H1 (cell line): ENCODE data around the gene ATP6V0E2. TPM values are rescaled to one million over a fixed set of nuclear protein-coding genes. Genes with fewer than 3 reads are reported as not detected.

ENCODE experiments used
- BACH1 ChIP-seq: IDR thresholded peaks from 2 replicates; pipeline ENCODE4 v1.6.1; 2012; ENCODE audit warnings: low read length, improper control_type of control experiment
- CEBPB ChIP-seq: IDR thresholded peaks from 2 replicates; pipeline ENCODE4 v1.6.1; 2012; ENCODE audit warnings: low read depth, low read length
- CTBP2 ChIP-seq: IDR thresholded peaks from 2 replicates; pipeline ENCODE4 v1.7.0; 2011; ENCODE audit warnings: borderline replicate concordance, mild to moderate bottlenecking, moderate library complexity, mixed read lengths, low read length; ENCODE audit not compliant: insufficient read depth, insufficient read length
- EP300 ChIP-seq, 2 experiments: IDR thresholded peaks; 1 replicate in 1 of 2; 2 replicates in 1 of 2; pipeline ENCODE4 v1.6.1; 2011 to 2012; ENCODE audit warnings: low read depth in 2 of 2, low read length in 2 of 2, mild to moderate bottlenecking in 2 of 2, borderline replicate concordance in 1 of 2, inconsistent platforms in 1 of 2, moderate library complexity in 1 of 2
- FOSL1 ChIP-seq: IDR thresholded peaks from 2 replicates; pipeline ENCODE4 v1.6.1; 2011; ENCODE audit warnings: mild to moderate bottlenecking, low read depth, low read length, moderate library complexity; ENCODE audit not compliant: insufficient read depth
- JUN ChIP-seq: IDR thresholded peaks from 2 replicates; pipeline ENCODE4 v1.6.1; 2011; ENCODE audit warnings: low read depth, mild to moderate bottlenecking, improper control_type of control experiment, low read length
- KDM5A ChIP-seq: fragments of 200-600 bp; IDR thresholded peaks from 2 replicates; pipeline ENCODE4 v1.7.1; 2012; ENCODE audit warnings: mild to moderate bottlenecking, low read length, inconsistent platforms, mixed read lengths
- POLR2A ChIP-seq, 2 experiments: IDR thresholded peaks; 1 replicate in 1 of 2; 2 replicates in 1 of 2; pipeline ENCODE4 v1.6.1; 2011; ENCODE audit warnings: low read depth in 2 of 2, low read length in 2 of 2, mild to moderate bottlenecking in 2 of 2; ENCODE audit errors: control extremely low read depth in 1 of 2
- RAD21 ChIP-seq, 2 experiments: IDR thresholded peaks in 1 of 2; conservative IDR thresholded peaks in 1 of 2; 2 replicates each; pipeline ENCODE4 v1.6.1; 2011; ENCODE audit warnings: low read depth in 2 of 2, low read length in 2 of 2, improper control_type of control experiment in 1 of 2, inconsistent platforms in 1 of 2, mild to moderate bottlenecking in 1 of 2, moderate library complexity in 1 of 2
- RNF2 ChIP-seq: fragments of 200-900, 300-1000 bp; sonication (generic); IDR thresholded peaks from 2 replicates; pipeline ENCODE4 v1.7.1; 2016; ENCODE audit warnings: borderline replicate concordance, low read depth, mild to moderate bottlenecking, antibody characterized with exemption, low read length; ENCODE audit not compliant: poor library complexity, severe bottlenecking; ENCODE audit errors: missing control alignments
- SAP30 ChIP-seq: fragments of 300-600 bp; sonication (generic); IDR thresholded peaks from 2 replicates; pipeline ENCODE4 v1.7.1; 2012; ENCODE audit warnings: low read length, moderate library complexity, mild to moderate bottlenecking, inconsistent platforms; ENCODE audit not compliant: insufficient read depth, insufficient replicate concordance
- SIRT6 ChIP-seq: IDR thresholded peaks from one replicate; pipeline ENCODE4 v1.7.1; 2012; ENCODE audit warnings: low read length, inconsistent platforms
- SIX5 ChIP-seq: IDR thresholded peaks from 2 replicates; pipeline ENCODE4 v1.6.1; 2011; ENCODE audit warnings: mild to moderate bottlenecking, low read depth, low read length
- SRF ChIP-seq: IDR thresholded peaks from 2 replicates; pipeline ENCODE4 v1.6.1; 2011; ENCODE audit warnings: mild to moderate bottlenecking, low read depth, low read length, moderate library complexity
- TAF1 ChIP-seq: IDR thresholded peaks from 2 replicates; pipeline ENCODE4 v1.6.1; 2011; ENCODE audit warnings: mild to moderate bottlenecking, low read depth, low read length
- TAF7 ChIP-seq: optimal IDR thresholded peaks from 2 replicates; pipeline ENCODE3; 2011; ENCODE audit warnings: low read depth, mild to moderate bottlenecking, inconsistent platforms, low read length, moderate library complexity, borderline replicate concordance
- TCF12 ChIP-seq: IDR thresholded peaks from 2 replicates; pipeline ENCODE4 v1.6.1; 2011; ENCODE audit warnings: low read depth, mild to moderate bottlenecking, low read length
- USF2 ChIP-seq: IDR thresholded peaks from 2 replicates; pipeline ENCODE4 v1.6.1; 2011; ENCODE audit warnings: low read length, improper control_type of control experiment
- YY1 ChIP-seq: IDR thresholded peaks from 2 replicates; pipeline ENCODE4 v1.6.1; 2011; ENCODE audit warnings: low read depth, mild to moderate bottlenecking, low read length
- ZNF274 ChIP-seq: IDR thresholded peaks from 2 replicates; pipeline ENCODE4 v1.7.0; 2012; ENCODE audit warnings: low read length, borderline replicate concordance; ENCODE audit errors: extremely low read depth
- polyA plus RNA-seq, 7 experiments: library from polyadenylated mRNA; depleted of rRNA in 3 of 7; stranded (reverse) in 5 of 7; unstranded in 2 of 7; fragments of >200 nt in 5 of 7; fragments of 200-250 nt in 2 of 7; gene quantifications; 1 replicate in 5 of 7; 2 replicates in 1 of 7; 4 replicates in 1 of 7; pipeline versions ENCODE4 v1.2.1 to v1.2.3, GENCODE V29; 2011 to 2013; ENCODE audit warnings: missing spikeins in 2 of 7, mixed read lengths in 2 of 7
- total RNA-seq: library from RNA; stranded (reverse); fragmentation: NEBNext Ultra II Directional; extraction: Animal tissue kit (Norgen Biotek cat#: 25700); gene quantifications from 2 replicates; pipeline ENCODE4 v1.2.1, GENCODE V29; 2021

The ATP6V0E2 gene
- total and polyA plus RNA-seq, 2 of the 8 experiments (the other 6 are each of a cell fraction or from before 2014, with no cell fraction given), result 26.1 to 47.9 TPM

- TF ChIP-seq SIX5, result peak; percentile 82
- TF ChIP-seq SRF, result no peak
- TF ChIP-seq SAP30, result no peak
- no peak; the same call in 1 of the 2 replicates for TF ChIP-seq TAF1
- no peak for TF ChIP-seq CTBP2
- TF ChIP-seq CEBPB, result no peak
- no peak for TF ChIP-seq RNF2
- TF ChIP-seq TAF7, result no peak
- TF ChIP-seq EP300 (IDR thresholded peaks at IDR 0.05; ENCODE audit: borderline replicate concordance in 1 of 2, low read depth in 2 of 2, low read length in 2 of 2), result no peak
- TF ChIP-seq RAD21 (IDR thresholded peaks at IDR 0.05 in 1 of 2, conservative IDR thresholded peaks at IDR 0.05 in 1 of 2; ENCODE audit: low read depth in 2 of 2, low read length in 2 of 2), result no peak
- no peak for TF ChIP-seq JUN
- no peak for TF ChIP-seq ZNF274
- TF ChIP-seq BACH1, result no peak
- TF ChIP-seq SIRT6, result no peak
- no peak for TF ChIP-seq USF2
- TF ChIP-seq KDM5A, result no peak
- TF ChIP-seq FOSL1, result no peak
- TF ChIP-seq YY1, result no peak; the same call in 1 of the 2 replicates
- peak in 1 of 2 experiments; percentile 54; a peak in 1 of 3 replicates for TF ChIP-seq POLR2A (IDR thresholded peaks at IDR 0.05; ENCODE audit: control extremely low read depth in 1 of 2, low read depth in 2 of 2, low read length in 2 of 2)
- TF ChIP-seq TCF12, result no peak
Measured at GRCh38 chr7:149838224-149838991, 35.4 kb upstream of the ATP6V0E2 start, which contains the start of gene ZNF862 (continued).
